ENCODE data around the gene PRKD1.

Gene PRKD1

DNA sequence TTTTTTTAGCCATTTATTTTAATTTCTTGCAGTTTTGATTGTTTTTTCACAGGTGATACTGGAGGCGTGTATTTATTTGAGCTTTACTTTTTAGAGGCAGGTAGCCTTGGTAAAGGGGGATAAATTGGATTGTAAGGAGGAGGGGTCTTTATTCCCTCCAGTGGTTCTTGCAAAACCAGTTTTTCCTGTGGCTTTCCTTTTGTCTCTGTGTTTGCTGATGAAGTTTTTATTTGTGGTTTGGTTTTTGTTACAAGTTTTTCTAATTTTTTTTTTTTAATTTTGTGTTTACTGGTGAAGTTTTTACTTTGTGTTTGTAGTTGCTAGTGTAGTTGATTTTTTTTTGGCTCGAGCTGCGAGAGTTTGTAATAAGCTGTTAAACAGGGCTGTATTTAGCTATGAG, 278.5 kb downstream of the PRKD1 start:
- no peak for DNase-seq (ENCODE audit: extremely low spot score, insufficient read length, low read depth)
- FAIRE-seq = no peak

DNA sequence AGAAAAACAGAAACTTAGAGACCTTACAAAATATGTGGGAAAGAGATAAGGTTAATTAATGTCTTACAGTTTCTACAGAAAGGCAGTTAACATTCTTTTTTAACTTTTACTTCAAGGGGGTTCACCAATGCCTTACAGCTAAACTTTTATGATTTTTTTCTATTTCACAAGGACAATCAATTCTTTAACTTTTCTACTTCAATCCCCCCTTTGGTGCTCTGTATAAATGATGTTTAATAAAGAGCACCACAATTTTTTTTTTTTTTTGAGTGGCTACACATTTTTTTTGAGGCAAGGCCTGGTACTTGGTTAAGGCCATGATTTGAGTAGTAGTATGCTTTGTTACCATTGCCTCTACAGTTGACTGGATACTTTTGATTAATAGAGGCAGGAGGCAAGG, 279.6 kb downstream of the PRKD1 start:
- FAIRE-seq = no peak
- no peak for DNase-seq (ENCODE audit: extremely low spot score, insufficient read length, low read depth)

DNA sequence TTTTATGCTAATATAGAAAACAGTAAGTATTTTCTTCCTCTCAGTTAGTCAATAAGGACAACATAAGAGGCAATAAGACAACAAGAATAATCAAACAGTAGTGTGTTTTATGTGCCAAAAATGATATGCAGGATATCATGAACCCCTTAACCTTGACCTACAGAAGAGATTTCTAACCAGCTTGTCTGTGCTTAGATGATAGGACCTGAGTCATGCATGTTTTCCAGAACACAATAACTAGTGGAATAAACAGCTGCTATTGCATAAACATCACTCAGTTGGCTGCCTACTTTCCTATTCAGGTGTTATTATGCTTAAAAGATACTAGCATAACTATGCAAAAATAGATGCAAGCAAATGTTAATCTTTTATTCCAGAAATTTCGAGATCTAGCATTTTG, 282.5 kb downstream of the PRKD1 start:
- no peak for FAIRE-seq
- DNase-seq (ENCODE audit: extremely low spot score, insufficient read length, low read depth) = no peak

DNA sequence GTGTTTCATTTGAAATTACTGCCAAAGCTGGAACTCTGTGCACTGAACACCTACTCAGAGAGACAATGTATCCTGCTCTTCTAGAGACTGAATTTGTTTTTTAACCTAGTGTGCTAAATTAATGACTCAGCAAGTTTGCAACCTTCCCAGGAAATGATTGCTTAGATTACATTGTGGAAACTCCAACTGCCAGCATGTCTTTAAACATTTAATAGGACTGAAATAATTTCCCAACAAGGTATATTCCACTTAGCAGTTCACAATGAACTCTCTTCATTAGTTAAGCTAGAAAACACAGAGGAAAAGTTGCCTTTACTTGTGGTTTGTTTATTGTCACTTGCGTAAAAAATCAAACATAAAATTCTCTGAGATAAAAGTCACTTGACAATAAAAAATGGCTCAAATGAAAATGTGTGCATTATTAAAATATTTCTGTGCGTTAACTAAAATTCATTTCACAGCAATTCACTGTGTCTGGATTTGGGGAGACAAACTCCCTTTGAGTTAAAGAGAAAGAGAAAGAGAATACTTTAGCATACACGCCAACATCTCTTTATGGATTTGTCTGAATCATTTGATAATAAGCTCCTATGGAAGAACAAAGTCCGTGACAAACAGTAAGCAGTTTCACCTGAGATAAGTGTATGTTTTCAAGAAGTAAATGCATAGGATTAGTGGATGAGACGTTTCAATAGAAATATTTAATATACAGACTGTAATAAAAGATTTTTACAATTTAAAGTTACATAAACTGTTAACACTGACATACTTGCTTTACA, 284.0 kb downstream of the PRKD1 start:
- FAIRE-seq (no peak), DNase-seq (ENCODE audit: extremely low spot score, insufficient read length, low read depth) (no peak)

DNA sequence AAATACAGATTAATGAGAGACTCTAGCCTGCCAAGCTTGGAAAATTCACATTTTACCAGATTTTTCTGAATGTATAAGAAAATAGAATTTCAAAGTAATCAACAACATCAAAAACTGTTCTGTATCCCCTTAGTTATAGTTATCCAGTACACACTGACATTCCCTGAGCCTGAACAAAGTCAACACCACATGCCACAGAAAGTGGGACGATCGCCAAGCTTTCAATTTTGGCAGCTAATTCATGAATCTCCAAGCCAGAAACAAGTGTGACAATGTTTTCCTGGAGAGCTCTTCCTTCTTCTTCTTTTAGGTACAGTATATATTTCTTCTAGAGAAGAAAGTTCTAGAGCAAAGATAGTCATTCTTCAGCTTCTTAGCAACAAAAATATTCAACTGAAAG, 290.2 kb downstream of the PRKD1 start:
- DNase-seq (ENCODE audit: extremely low spot score, insufficient read length, low read depth) = no peak
- FAIRE-seq = no peak

DNA sequence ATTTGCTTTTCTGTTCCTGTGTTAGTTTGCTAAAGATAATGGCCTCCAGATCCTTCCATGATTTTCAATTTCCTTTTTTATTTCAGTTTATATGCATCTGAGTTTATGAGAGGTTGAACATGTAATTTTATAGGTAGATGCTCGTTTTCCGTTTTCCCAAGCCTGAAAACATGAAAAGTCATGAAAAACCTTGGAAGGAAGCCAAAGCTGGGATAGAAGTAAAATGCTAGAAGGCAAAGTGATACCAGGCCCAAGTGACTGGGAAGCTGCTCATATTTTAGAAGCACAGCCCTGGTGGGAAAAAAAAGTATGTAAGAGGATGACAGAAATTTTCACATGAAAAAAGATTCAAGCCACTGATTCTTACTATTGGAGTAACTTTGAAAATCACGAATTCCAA, 290.8 kb downstream of the PRKD1 start:
- no peak for DNase-seq (ENCODE audit: extremely low spot score, insufficient read length, low read depth)
- no peak for FAIRE-seq

DNA sequence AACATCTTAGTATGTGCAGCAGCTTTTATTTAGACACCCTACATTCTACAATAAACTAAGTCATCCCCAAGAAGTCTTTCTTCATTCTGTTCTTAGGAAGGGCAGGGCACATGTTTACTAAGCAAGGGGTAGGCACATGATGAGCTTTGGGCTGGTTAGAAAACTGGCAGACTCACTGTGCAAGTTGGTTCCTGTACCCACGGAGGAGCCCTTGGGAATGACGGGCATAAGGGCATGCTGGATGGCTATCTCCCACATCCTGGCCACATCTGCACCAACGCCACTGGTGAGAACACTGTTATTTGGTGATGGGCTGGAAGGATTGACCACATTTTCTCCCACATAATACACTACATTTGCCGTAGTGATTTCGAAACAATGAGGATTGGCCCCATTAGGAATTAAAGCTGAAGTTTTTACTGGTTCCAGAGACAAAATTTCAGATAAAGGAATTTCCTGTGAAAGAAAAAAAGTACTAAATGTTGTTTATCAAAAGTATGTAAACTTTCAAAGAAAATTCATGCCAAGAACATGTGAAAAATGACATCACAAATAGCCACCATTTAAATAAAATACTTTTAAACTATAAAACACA, 297.0 kb downstream of the PRKD1 start:
- FAIRE-seq (no peak), DNase-seq (ENCODE audit: extremely low spot score, insufficient read length, low read depth) (no peak)

DNA sequence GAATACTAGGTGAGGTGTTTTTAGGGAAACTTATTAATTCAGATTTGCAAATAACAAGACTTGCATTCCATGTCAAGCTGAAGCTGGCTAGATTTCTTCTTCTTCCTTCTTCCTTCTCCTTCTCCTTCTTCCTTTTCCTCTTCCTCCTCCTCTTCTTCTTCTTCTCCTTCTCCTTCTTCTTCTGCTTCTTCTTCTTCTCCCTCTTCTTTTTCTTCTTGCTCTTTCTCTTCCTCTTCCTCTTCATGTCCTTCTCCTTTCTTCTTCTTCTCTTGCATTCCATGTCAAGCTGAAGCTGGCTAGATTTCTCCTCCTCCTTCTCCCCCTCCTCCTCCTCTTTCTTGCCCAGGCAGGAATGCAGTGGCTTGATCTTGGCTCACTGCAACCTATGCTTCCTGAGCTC, 297.8 kb downstream of the PRKD1 start:
- DNase-seq (ENCODE audit: extremely low spot score, insufficient read length, low read depth) (no peak), FAIRE-seq (no peak)

DNA sequence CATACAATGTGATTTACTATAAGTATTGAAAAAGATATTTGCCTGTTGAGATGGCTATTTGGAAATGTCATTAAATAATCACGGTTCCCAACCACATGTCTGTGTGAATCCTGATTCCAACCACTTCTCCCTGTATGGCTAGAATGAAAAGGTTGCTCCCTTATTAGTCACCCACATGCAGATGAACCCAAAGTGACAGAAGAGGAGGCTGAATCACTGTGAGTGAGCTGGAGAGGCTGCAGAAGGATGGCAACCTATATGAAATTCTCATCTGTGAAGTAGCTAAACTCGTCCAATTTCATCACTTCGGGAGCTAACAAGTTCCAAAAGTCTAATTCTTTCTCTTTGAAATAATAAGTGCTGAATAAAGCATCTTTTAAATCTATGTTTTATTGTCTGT, 300.5 kb downstream of the PRKD1 start:
- FAIRE-seq (no peak), DNase-seq (ENCODE audit: extremely low spot score, insufficient read length, low read depth) (no peak)

DNA sequence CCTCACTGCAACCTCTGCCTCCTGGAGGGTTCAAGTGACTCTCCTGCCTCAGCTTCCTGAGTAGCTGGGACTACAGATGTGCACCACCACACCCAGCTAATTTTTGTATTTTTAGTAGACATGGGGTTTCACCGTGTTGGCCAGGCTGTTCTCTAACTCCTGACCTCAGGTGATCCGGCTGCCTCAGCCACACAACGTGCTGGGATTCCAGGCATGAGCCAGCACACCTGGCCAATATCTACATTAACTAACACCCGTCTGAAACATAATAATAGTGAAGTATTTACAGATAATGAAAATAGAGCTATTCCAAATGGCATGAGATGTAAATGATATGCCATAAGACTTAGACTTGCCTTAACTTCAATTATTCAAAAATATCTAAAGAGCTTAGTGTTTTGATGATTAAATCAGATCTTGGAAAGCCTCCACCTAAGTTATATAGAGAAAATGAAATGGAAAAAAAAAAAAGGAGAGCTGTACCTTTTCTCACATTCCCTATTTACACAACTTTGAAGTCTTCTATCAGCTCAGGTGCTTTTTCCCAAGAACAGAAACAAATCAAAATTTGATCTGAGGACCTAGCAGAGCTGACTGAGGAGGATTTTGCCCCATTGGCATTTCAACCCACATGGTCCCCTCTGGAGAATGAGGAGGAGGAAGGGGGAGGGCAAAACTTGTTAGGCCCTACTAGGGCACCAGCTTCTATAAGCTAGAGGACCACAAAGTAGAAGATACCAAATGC, 309.2 kb downstream of the PRKD1 start:
- FAIRE-seq (no peak), DNase-seq (ENCODE audit: extremely low spot score, insufficient read length, low read depth) (no peak)

DNA sequence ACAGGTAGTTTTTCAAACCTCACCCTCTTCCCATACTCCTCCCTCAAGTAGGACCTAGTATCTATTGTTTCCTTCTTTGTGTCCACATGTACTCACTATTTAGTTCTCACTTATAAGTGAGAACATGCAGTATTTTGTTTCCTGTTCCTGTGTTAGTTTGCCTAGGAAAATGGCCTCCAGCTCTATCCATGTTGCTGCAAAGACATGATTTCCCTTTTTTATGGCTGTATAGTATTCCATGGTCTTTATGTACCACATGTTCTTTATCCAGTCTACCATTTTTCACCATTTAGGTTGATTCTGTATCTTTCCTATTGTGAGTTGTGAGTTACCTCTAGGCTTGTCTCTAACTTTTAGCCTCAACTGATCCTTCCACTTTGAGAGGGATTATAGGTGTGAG, 310.7 kb downstream of the PRKD1 start:
- DNase-seq (ENCODE audit: extremely low spot score, insufficient read length, low read depth) (no peak), FAIRE-seq (no peak)

DNA sequence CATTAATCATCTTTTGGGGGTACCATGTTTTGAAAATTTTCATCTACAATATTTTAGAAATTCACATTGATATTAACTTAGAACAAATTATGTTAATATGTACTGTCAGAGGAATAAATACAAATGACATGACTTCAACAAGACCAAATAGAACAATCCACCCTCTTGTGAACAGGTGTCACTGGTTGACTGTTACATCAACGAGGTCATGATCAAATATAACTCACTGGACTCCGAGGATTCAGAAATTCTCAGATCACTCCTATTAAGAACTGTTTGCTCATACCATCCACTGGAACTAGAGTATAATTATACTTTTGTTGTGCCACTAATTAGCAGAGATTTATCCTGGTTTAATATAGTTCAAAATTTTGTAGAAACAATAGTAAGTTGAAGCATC, 318.8 kb downstream of the PRKD1 start:
- no peak for FAIRE-seq
- DNase-seq (ENCODE audit: extremely low spot score, insufficient read length, low read depth) = no peak

DNA sequence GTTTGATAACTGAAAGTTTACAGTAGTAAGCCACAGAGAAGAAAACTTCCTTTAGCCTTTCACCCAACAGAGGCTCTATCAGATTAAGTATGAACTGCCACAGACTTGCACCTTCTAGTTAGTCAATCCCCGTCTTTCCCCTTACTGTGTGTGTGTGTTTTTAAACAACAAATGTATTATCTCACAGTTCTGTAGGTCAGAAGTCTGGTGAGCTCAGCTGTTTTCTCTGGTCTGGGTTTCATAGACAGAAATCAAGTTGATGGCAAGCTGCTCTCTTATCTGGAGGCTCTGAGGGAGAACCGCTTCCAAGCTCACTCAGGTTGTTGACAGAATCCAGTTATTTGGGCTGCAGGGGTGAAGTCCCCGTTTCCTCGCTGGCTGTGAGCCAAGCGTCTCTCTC, 320.5 kb downstream of the PRKD1 start:
- DNase-seq (ENCODE audit: extremely low spot score, insufficient read length, low read depth) = no peak
- FAIRE-seq = no peak

DNA sequence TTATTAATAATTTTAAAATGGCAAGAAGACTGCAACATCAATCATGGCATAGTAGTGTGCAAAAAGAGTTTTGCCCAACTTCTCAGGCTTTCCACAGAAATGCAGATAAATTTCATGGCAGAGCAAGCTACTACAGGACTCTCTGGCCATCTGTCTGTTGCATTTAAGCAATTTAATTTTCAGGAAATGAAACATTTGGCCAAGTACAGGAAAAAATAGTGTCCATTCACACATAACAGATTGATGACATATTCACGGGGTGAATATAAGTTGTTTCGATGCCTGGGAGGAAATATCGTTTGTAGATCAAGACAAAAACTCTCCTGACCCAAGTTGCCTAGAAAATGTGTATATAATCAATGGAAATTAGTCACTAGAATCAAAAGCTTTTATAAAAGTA, 324.0 kb downstream of the PRKD1 start:
- FAIRE-seq = no peak
- no peak for DNase-seq (ENCODE audit: extremely low spot score, insufficient read length, low read depth)

DNA sequence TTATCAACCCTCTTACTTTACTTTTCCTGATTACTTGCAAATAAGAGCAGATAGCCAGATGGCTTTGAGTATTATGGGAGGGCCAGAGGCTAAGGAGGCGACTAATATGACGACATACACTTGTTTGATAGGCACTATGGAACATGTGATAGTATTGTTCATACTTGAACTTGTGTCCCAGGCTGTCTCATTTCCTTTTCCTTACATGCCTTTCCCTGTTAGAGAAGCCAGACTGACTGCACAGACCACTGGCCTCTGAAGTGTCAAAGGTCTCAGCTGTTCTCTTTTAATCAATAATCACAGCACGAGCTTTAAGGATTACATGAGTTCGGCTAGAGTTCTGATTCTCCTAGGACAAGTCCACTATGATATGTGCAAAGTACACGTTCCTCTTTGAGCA, 326.0 kb downstream of the PRKD1 start:
- DNase-seq (ENCODE audit: extremely low spot score, insufficient read length, low read depth) (no peak), FAIRE-seq (no peak)

DNA sequence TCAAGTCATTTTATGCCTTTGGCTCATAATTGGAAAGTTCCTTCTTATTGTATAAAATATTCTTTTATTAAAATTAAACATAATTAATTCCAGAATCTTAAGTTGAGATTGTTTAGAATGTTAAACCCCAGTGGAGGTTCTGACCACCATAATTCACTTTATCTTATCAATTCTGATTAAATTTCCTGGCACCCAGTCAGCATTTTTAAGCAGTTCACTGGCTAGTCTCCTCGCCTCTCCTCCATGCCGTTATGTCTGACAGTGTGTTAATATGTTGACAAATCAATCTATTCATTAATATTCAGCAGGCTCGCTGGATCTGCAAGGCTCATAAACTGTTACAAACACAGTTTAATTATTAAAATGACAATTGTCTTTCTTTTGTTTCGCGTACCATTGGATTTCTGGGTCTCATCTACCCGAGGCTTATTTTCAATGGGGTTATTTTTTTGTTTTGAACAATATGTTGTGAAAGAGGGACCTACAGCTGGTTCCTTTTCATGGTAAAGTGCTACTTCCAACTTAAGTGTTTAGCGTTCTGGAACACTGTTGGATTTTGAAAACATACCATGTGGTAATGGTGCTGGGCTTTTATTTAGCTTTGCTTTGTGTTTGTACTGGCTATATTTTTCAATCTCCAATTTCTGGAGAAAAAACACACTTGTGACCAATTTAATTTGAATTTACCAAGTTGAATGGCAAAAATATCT, 339.7 kb downstream of the PRKD1 start:
- DNase-seq (ENCODE audit: extremely low spot score, insufficient read length, low read depth) (no peak), FAIRE-seq (no peak)

DNA sequence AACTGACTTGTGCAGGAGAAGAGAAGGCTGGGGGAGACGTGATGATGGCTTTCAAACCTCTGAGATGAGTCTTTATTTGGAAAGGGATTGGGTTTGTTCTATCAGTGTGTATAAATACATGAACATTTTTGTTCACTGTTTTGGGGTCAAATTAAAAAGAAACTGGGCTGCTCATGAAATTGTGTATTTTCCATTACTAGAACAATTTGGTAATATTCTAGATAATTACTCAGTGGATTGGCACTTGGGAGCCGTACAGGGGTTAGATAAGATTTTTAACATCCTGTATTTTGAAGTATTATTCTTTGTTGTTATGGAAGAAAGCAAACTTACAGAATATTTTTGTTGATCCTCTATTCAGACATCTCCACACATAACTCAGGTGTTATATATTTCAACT, 340.6 kb downstream of the PRKD1 start:
- no peak for FAIRE-seq

DNA sequence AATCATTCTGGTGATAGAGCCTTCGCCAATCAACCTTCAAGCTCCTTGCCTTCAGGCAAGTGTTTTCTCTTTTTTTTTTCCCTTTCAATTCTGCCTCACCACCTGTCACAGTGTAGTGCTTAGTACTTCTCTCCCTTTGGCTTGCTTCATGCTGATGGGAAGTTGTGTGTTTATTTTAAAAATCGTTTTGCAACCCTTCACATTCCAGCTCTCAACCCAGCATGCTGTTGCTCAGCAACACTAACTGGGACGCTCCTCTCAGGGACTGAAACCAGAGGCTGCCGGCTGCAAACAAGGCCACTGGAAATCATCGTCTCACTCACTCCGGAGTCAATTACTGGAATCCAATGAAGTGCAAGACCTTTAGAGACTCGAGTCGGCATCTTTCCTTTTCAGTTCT, 342.7 kb downstream of the PRKD1 start:
- FAIRE-seq = no peak
- DNase-seq (ENCODE audit: extremely low spot score, insufficient read length, low read depth) = no peak

More for the DNA sequence above, 340.6 kb downstream of the PRKD1 start:
- no peak for DNase-seq (ENCODE audit: extremely low spot score, insufficient read length, low read depth)

DNA sequence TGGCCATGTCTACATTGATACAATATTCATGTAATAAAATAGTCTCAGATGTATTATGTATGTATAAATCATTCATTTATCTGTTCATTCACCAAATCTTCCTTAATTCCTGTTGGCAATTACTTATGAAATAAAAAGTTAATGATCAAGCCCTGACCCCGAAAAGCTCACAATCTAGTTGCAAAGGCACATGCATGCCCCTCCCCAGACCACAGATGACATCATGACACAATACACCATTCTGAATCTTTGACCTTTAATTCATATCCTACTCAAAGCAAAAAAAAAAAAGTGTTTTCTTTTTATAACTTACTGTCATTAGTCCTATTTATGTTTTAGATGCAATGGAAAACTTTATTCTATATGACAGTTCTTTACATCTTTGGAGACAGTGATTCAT, 346.9 kb downstream of the PRKD1 start:
- FAIRE-seq (no peak), DNase-seq (ENCODE audit: extremely low spot score, insufficient read length, low read depth) (no peak)

DNA sequence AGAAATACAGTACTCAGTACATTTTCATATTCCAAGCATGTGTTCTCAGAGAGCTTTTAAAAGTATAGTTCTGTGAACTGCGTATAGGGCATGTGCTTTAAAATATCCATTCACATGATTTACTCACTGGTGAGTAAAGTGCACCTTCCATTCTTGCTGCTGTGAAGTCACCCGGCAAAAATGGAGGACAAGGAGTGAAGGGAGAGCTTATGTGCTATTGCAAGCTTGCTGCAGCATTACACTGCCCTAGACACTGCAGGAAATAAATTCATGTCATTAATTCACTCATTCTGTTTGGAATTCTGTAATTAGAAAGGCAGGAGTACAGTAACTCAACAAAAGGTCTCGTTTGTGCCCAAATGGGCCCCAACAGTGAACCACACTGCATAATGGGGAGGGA, 347.8 kb downstream of the PRKD1 start:
- FAIRE-seq (no peak), DNase-seq (ENCODE audit: extremely low spot score, insufficient read length, low read depth) (no peak)

DNA sequence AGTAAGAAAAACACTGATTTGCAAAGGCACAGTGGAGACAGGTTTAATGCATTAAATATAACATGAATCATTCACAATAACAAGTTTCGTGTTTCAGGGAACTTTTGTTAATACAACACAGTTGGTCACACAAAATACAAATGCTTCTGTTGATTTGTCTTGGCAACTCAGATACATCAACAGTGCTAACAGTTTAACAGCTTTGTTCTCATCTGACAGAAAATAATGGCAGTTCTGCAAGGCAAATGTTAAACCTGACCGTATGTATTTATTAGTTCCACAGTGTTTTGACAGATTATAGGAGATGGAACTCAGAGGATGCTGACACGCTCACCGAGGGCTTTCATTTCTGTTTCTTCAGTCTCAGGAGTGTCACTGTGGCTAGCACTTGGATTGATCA, 350.7 kb downstream of the PRKD1 start:
- DNase-seq (ENCODE audit: extremely low spot score, insufficient read length, low read depth) = no peak
- no peak for FAIRE-seq
